Medulla oblongata (tissue), 1 donor: Measurements from ENCODE around the gene SLC9A3.
A peak's percentile ranks its signal among the peaks of the same experiment; 100 is the strongest.

ENCODE experiments used
- DNase-seq: peaks from one replicate; pipeline ENCODE4 v3.0.0-alpha.2; 2015; ENCODE audit errors: extremely low spot score

The SLC9A3 gene

GRCh38 chr5:444226-444625 is 80.0 kb downstream of the SLC9A3 start:
- no peak for DNase-seq

GRCh38 chr5:443239-444151 is 80.8 kb downstream of the SLC9A3 start:
- no peak for DNase-seq

- DNase-seq, result peak; percentile 75
Measured at GRCh38 chr5:442335-443238, 81.7 kb downstream of the SLC9A3 start, which contains the start of gene EXOC3. EXOC3 (plus strand) TSS chr5:443176; CDS start chr5:446206, 3,030 bp downstream.

GRCh38 chr5:441996-442334 is 82.3 kb downstream of the SLC9A3 start:
- DNase-seq, result no peak

DNA sequence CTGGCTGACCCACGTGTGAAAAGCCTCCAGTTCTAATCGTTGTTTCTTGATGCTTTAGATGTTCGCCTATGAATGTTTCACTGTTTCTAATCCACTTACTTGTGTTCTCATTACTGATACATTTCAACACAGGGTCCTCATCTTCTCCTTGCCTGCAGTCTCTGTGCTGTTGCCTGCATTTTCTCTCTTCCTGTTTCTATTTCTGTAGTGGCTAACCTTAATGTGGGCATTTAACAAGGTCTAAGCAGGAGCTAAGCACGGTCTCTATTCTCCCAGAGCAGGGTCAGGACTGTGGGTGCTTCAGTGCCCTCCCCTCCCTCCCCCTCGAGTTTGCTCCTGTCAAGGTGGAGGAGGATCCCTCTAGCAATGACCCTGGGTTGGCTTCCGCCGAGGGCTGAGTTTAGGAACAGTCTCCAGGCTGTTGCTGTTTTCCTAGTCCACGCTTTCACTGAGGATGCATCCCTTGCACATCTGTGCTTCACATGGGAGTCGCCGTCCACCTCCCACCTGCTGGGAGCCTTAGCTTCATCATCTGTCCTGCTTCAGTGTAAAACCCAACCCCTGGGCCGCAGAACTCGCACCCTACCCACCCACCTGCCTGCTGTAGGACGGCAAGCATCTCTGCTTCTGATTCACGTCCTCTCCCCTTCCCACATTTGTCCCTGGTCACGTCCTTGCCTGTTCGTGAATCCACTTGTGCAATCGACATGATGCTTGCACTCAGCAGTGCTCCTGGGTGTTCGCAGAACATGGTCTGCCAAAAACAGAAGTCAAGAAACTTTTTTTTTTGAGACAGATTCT is 83.6 kb downstream of the SLC9A3 start:
- DNase-seq, result peak; percentile 16

DNA sequence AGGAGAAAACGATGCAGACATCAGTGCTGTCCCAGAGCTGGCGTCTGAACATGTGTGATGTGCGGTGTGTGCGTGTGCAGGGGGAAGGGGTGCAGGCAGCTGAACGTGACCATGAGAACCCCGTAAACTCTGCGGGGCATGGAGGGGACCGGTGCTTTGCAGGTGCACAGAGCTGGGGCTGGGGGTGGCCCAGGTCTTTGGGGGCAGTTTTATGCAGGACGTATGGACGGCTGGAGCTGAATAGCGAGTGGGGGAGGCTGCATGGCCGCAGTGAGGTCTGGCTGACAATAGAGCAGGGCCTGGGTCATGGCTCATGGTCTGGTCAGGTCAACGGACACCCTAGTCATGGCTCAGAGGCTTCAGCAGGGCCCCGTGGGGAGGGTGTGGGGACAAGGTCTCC is 84.6 kb downstream of the SLC9A3 start:
- no peak for DNase-seq

DNA sequence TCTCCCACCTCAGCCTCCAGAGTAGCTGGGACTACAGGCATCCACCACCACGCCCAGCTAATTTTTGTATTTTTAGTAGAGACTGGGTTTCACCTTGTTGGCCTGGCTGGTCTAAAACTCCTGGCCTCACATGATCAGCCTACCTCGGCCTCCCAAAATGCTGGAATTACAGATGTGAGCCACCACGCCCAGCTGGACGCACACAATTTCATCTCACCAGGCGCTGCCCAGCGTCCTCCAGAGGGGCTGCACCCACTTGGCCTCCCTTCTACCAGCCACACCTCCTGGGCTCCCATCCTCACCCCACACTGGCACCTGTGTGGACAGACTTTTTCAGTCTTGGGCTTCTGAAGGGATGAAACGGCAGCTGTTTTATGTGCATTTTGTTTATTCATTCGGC is 85.1 kb downstream of the SLC9A3 start:
- no peak for DNase-seq

- DNase-seq, result no peak
Measured at GRCh38 chr5:438481-438981, 85.7 kb downstream of the SLC9A3 start.

- no peak for DNase-seq
Measured at GRCh38 chr5:437281-437771, 86.9 kb downstream of the SLC9A3 start.

DNA sequence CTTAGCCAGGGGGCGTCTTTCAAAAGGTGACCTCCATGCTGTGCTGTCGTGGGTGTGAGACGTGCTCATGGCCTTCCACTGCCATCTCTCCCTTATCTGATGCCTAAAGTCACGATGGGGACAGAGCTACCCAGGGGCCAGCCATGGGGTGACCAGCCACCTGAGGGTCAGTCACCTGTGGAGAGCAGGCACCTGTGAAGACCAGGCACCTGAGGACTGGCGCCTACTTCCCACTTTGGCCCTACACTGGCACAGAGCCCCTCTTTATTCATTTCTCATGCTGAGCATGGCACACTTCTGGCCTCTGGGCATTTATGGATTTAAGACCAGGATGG is 87.6 kb downstream of the SLC9A3 start:
- DNase-seq, result no peak

- no peak for DNase-seq
Measured at GRCh38 chr5:435961-436640, 88.1 kb downstream of the SLC9A3 start.

GRCh38 chr5:435156-435790 is 89.0 kb downstream of the SLC9A3 start:
- no peak for DNase-seq

GRCh38 chr5:434443-435146 is 89.7 kb downstream of the SLC9A3 start:
- no peak for DNase-seq

DNA sequence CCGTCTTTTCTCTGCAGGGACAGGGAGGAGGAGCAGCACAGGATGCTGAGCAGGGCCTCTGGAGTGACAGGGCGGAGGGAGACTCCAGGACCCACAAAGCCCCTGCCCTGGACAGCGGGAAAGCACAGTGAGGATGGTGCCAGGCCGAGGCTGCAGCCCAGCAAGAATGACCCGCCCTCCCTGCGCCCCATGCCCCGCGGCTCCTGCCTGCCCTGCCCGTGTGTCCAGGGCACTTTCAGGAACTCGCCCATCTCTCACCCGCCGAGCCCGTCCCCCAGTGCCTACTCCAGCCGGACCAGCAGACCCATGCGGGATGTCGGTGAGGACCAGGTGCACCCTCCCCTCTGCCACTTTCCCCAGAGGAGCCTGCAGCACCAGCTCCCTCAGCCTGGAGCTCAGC is 90.4 kb downstream of the SLC9A3 start:
- no peak for DNase-seq

DNA sequence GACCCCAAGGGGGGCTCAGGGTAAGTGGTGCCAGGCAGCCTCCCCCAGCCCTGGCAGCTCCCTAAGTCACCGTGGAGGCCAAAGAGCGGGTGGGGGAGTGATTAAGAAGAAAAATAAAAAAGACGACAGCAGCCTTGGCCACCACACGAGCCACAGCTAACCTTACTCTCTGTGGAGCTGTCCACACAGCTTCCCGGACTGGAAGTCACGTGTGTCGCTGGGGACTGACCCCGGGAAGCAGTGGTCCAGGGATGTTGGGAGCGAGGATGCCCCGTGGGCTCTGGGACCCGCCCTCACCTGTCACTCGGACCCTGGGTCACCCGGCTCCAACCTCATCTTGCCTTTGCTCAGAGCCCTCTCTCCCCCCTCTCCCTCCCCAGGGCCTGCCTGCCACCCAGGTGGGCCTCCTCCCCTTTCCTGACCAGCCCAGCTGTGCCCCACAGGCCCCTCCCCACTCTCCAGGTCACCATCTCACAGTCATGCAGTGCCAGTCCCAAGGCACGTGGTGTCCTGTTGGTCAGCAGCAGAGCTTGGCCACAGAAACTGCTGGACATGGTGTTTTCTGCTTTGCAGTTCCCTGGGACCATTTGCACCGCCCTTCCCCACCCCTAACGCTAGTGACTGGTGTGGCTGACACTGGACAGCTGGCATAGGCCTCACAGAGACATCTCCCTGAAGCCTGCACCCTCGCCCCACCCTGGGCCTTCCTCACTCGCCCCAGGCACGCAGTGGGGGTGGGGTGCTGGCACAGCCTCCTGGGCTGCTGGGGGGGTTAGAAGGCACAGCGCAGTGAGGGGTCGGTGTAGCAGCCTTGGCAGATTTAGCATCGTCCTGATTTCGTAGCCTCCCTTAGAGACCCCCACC is 91.1 kb downstream of the SLC9A3 start:
- no peak for DNase-seq

GRCh38 chr5:432201-432927 is 91.9 kb downstream of the SLC9A3 start:
- no peak for DNase-seq

DNA sequence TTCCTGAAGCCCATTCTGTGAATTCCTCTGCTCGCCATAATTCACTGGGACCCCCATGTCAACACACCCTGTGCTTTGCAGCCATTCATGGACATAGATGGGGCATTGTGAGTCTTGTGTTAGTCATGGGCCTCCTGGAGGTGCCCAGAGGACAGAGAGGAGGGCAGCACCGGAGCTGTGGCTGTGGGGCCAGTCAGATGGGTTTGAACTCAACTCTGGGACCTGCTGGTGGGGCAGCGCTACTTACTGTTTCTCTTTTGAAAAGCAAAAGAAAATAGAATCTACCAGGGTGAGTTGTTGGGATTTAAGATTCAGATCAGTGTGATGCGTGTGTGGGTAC is 92.6 kb downstream of the SLC9A3 start:
- DNase-seq, result no peak

GRCh38 chr5:431001-431710 is 93.1 kb downstream of the SLC9A3 start:
- DNase-seq, result no peak
